Measurements from ENCODE around the gene MED16. TPM values are rescaled to one million over a fixed set of nuclear protein-coding genes. Genes with fewer than 3 reads are reported as not detected.
"Not testable (repeated sequence)": the region's sequence is repeated elsewhere in the genome, so short reads cannot be mapped to it uniquely, and the experiment has no call there.

The MED16 gene
- total RNA-seq, 1 donor from 2014 or later = 18.3 TPM

GRCh38 chr19:853614-854220 is 39.3 kb downstream of the MED16 start:
- H3K4me3 ChIP-seq (ENCODE audit: low read length in 3 of 3); H3K27ac ChIP-seq (ENCODE audit: low read depth, low read length); H3K9ac ChIP-seq (ENCODE audit: low read depth in 1 of 3, low read length in 3 of 3); H3K9me3 ChIP-seq (ENCODE audit: control insufficient read depth in 3 of 3, low read length in 3 of 3); H3K36me3 ChIP-seq (ENCODE audit: control insufficient read depth in 3 of 3, insufficient read depth in 3 of 3, low read length in 3 of 3): not testable (repeated sequence)
- H3K4me1 ChIP-seq (ENCODE audit: control insufficient read depth in 3 of 3, insufficient read depth in 3 of 3, low read length in 3 of 3) = peaks cover 10 to 12% (median 10%) of the 10 kb centered on the region in 3 donors
- H3K27me3 ChIP-seq (ENCODE audit: control insufficient read depth in 3 of 3, insufficient read depth in 3 of 3, low read length in 3 of 3) = peaks cover 32 to 48% (median 38%) of the 10 kb centered on the region in 3 donors

- peaks cover 10 to 12% (median 10%) of the 10 kb centered on the region in 3 donors for H3K4me1 ChIP-seq (ENCODE audit: control insufficient read depth in 3 of 3, insufficient read depth in 3 of 3, low read length in 3 of 3)
- peaks cover 32 to 48% (median 37%) of the 10 kb centered on the region in 3 donors for H3K27me3 ChIP-seq (ENCODE audit: control insufficient read depth in 3 of 3, insufficient read depth in 3 of 3, low read length in 3 of 3)
- H3K36me3 ChIP-seq (ENCODE audit: control insufficient read depth in 3 of 3, insufficient read depth in 3 of 3, low read length in 3 of 3) = no peaks in the 10 kb centered on the region
- no peaks in the 10 kb centered on the region for H3K9me3 ChIP-seq (ENCODE audit: control insufficient read depth in 3 of 3, low read length in 3 of 3)
- no peak overlapping the region for H3K4me3 ChIP-seq (ENCODE audit: low read length in 3 of 3)
- no peak overlapping the region for H3K27ac ChIP-seq (ENCODE audit: low read depth, low read length)
- no peak overlapping the region for H3K9ac ChIP-seq (ENCODE audit: low read depth in 1 of 3, low read length in 3 of 3)
Measured at GRCh38 chr19:853014-853585, 39.9 kb downstream of the MED16 start.

GRCh38 chr19:852136-853013 is 40.6 kb downstream of the MED16 start, which contains the start of gene ELANE:
Gene ELANE (plus strand): TSS chr19:852303. CDS start chr19:852329, 26 bp downstream.
- Histone ChIP-seq H3K9ac (ENCODE audit: low read depth in 1 of 3, low read length in 3 of 3) (peak within 1 kb of the TSS in 1 of 3 donors; percentile 60), H3K36me3 (ENCODE audit: control insufficient read depth in 3 of 3, insufficient read depth in 3 of 3, low read length in 3 of 3) (no peaks in the 10 kb centered on the region), H3K9me3 (ENCODE audit: control insufficient read depth in 3 of 3, low read length in 3 of 3) (no peaks in the 10 kb centered on the region), H3K27ac (ENCODE audit: low read depth, low read length) (peak within 1 kb of the TSS; percentile 61), H3K4me1 (ENCODE audit: control insufficient read depth in 3 of 3, insufficient read depth in 3 of 3, low read length in 3 of 3) (peaks cover 10 to 16% (median 12%) of the 10 kb centered on the region in 3 donors), H3K4me3 (ENCODE audit: low read length in 3 of 3) (peak within 1 kb of the TSS in 1 of 3 donors; percentile 49), H3K27me3 (ENCODE audit: control insufficient read depth in 3 of 3, insufficient read depth in 3 of 3, low read length in 3 of 3) (peaks cover 39 to 54% (median 43%) of the 10 kb centered on the region in 3 donors)

GRCh38 chr19:850979-851335 is 42.0 kb downstream of the MED16 start:
- Histone ChIP-seq H3K36me3 (ENCODE audit: control insufficient read depth in 3 of 3, insufficient read depth in 3 of 3, low read length in 3 of 3) (no peaks in the 10 kb centered on the region), H3K4me1 (ENCODE audit: control insufficient read depth in 3 of 3, insufficient read depth in 3 of 3, low read length in 3 of 3) (peaks cover 10 to 16% (median 12%) of the 10 kb centered on the region in 3 donors), H3K27me3 (ENCODE audit: control insufficient read depth in 3 of 3, insufficient read depth in 3 of 3, low read length in 3 of 3) (peaks cover 51 to 64% (median 53%) of the 10 kb centered on the region in 3 donors), H3K9me3 (ENCODE audit: control insufficient read depth in 3 of 3, low read length in 3 of 3) (no peaks in the 10 kb centered on the region), H3K27ac (ENCODE audit: low read depth, low read length) (peak overlapping the region; percentile 61), H3K9ac (ENCODE audit: low read depth in 1 of 3, low read length in 3 of 3) (peak overlapping the region in 1 of 3 donors; percentile 60), H3K4me3 (ENCODE audit: low read length in 3 of 3) (peak overlapping the region in 1 of 3 donors; percentile 49)

GRCh38 chr19:850221-850978 is 42.6 kb downstream of the MED16 start:
- Histone ChIP-seq H3K4me1 (ENCODE audit: control insufficient read depth in 3 of 3, insufficient read depth in 3 of 3, low read length in 3 of 3) (peaks cover 10 to 16% (median 12%) of the 10 kb centered on the region in 3 donors), H3K9ac (ENCODE audit: low read depth in 1 of 3, low read length in 3 of 3) (peak overlapping the region in 1 of 3 donors; percentile 60), H3K9me3 (ENCODE audit: control insufficient read depth in 3 of 3, low read length in 3 of 3) (no peaks in the 10 kb centered on the region), H3K27me3 (ENCODE audit: control insufficient read depth in 3 of 3, insufficient read depth in 3 of 3, low read length in 3 of 3) (peaks cover 50 to 64% (median 51%) of the 10 kb centered on the region in 3 donors), H3K27ac (ENCODE audit: low read depth, low read length) (peak overlapping the region; percentile 61), H3K4me3 (ENCODE audit: low read length in 3 of 3) (peak overlapping the region in 1 of 3 donors; percentile 49), H3K36me3 (ENCODE audit: control insufficient read depth in 3 of 3, insufficient read depth in 3 of 3, low read length in 3 of 3) (no peaks in the 10 kb centered on the region)

GRCh38 chr19:849195-849594 is 43.8 kb downstream of the MED16 start:
- not testable (repeated sequence) for H3K9me3 ChIP-seq (ENCODE audit: control insufficient read depth in 3 of 3, low read length in 3 of 3); H3K27ac ChIP-seq (ENCODE audit: low read depth, low read length); H3K4me3 ChIP-seq (ENCODE audit: low read length in 3 of 3); H3K9ac ChIP-seq (ENCODE audit: low read depth in 1 of 3, low read length in 3 of 3); H3K36me3 ChIP-seq (ENCODE audit: control insufficient read depth in 3 of 3, insufficient read depth in 3 of 3, low read length in 3 of 3)
- peaks cover 10 to 16% (median 12%) of the 10 kb centered on the region in 3 donors for H3K4me1 ChIP-seq (ENCODE audit: control insufficient read depth in 3 of 3, insufficient read depth in 3 of 3, low read length in 3 of 3)
- peaks cover 49 to 61% (median 51%) of the 10 kb centered on the region in 3 donors for H3K27me3 ChIP-seq (ENCODE audit: control insufficient read depth in 3 of 3, insufficient read depth in 3 of 3, low read length in 3 of 3)

- Histone ChIP-seq H3K4me1 (ENCODE audit: control insufficient read depth in 3 of 3, insufficient read depth in 3 of 3, low read length in 3 of 3) (peaks cover 12 to 16% (median 13%) of the 10 kb centered on the region in 3 donors), H3K27me3 (ENCODE audit: control insufficient read depth in 3 of 3, insufficient read depth in 3 of 3, low read length in 3 of 3) (peaks cover 54 to 66% (median 55%) of the 10 kb centered on the region in 3 donors), H3K9me3 (ENCODE audit: control insufficient read depth in 3 of 3, low read length in 3 of 3) (no peaks in the 10 kb centered on the region), H3K27ac (ENCODE audit: low read depth, low read length) (peak overlapping the region; percentile 65), H3K36me3 (ENCODE audit: control insufficient read depth in 3 of 3, insufficient read depth in 3 of 3, low read length in 3 of 3) (no peaks in the 10 kb centered on the region), H3K4me3 (ENCODE audit: low read length in 3 of 3) (no peak overlapping the region), H3K9ac (ENCODE audit: low read depth in 1 of 3, low read length in 3 of 3) (no peak overlapping the region)
Measured at GRCh38 chr19:848386-848921, 44.5 kb downstream of the MED16 start.

- H3K4me1 ChIP-seq (ENCODE audit: control insufficient read depth in 3 of 3, insufficient read depth in 3 of 3, low read length in 3 of 3) = peaks cover 9 to 14% (median 13%) of the 10 kb centered on the region in 3 donors
- no peak overlapping the region for H3K27ac ChIP-seq (ENCODE audit: low read depth, low read length)
- no peak overlapping the region for H3K4me3 ChIP-seq (ENCODE audit: low read length in 3 of 3)
- no peak overlapping the region for H3K9ac ChIP-seq (ENCODE audit: low read depth in 1 of 3, low read length in 3 of 3)
- H3K36me3 ChIP-seq (ENCODE audit: control insufficient read depth in 3 of 3, insufficient read depth in 3 of 3, low read length in 3 of 3) = no peaks in the 10 kb centered on the region
- peaks cover 45 to 65% (median 51%) of the 10 kb centered on the region in 3 donors for H3K27me3 ChIP-seq (ENCODE audit: control insufficient read depth in 3 of 3, insufficient read depth in 3 of 3, low read length in 3 of 3)
- H3K9me3 ChIP-seq (ENCODE audit: control insufficient read depth in 3 of 3, low read length in 3 of 3) = no peaks in the 10 kb centered on the region
Measured at GRCh38 chr19:845707-846521, 47.1 kb downstream of the MED16 start.

All from skeletal muscle tissue (tissue), 4 donors.